HG03457 (cell line): Measurements from ENCODE around the gene JPH4.

Experiments
- ATAC-seq: cut with Tn5 transposase; IDR thresholded peaks from one replicate; pipeline ENCODE4 v1.9.1; 2021; ENCODE audit warnings: moderate number of reproducible peaks; ENCODE audit not compliant: unreplicated experiment

The JPH4 gene

GRCh38 chr14:23533652-23534435 is 44.7 kb downstream of the JPH4 start:
- no peak for ATAC-seq

GRCh38 chr14:23532658-23533057 is 45.9 kb downstream of the JPH4 start:
- ATAC-seq, result no peak

- no peak for ATAC-seq
Measured at GRCh38 chr14:23531391-23531790, 47.2 kb downstream of the JPH4 start.

GRCh38 chr14:23530375-23531055 is 48.1 kb downstream of the JPH4 start:
- ATAC-seq, result no peak

- no peak for ATAC-seq
Measured at GRCh38 chr14:23529016-23529415, 49.6 kb downstream of the JPH4 start.

GRCh38 chr14:23528555-23528954 is 50.0 kb downstream of the JPH4 start:
- no peak for ATAC-seq

- ATAC-seq, result no peak
Measured at GRCh38 chr14:23525611-23526010, 53.0 kb downstream of the JPH4 start.

- no peak for ATAC-seq
Measured at GRCh38 chr14:23524954-23525353, 53.6 kb downstream of the JPH4 start.

- ATAC-seq, result no peak
Measured at GRCh38 chr14:23523229-23524016, 55.2 kb downstream of the JPH4 start.

- no peak for ATAC-seq
Measured at GRCh38 chr14:23522643-23523198, 55.9 kb downstream of the JPH4 start.

- no peak for ATAC-seq
Measured at GRCh38 chr14:23521785-23522640, 56.6 kb downstream of the JPH4 start.

GRCh38 chr14:23520899-23521533 is 57.6 kb downstream of the JPH4 start:
- no peak for ATAC-seq

GRCh38 chr14:23518709-23519108 is 59.9 kb downstream of the JPH4 start:
- no peak for ATAC-seq
